ENCODE data around the gene LRWD1. TPM values are rescaled to one million over a fixed set of nuclear protein-coding genes. Genes with fewer than 3 reads are reported as not detected.
"Not testable (repeated sequence)": the region's sequence is repeated elsewhere in the genome, so short reads cannot be mapped to it uniquely, and the experiment has no call there.

Gene LRWD1
- total RNA-seq, 1 experiment from 2014 or later, result 35.4 TPM

DNA sequence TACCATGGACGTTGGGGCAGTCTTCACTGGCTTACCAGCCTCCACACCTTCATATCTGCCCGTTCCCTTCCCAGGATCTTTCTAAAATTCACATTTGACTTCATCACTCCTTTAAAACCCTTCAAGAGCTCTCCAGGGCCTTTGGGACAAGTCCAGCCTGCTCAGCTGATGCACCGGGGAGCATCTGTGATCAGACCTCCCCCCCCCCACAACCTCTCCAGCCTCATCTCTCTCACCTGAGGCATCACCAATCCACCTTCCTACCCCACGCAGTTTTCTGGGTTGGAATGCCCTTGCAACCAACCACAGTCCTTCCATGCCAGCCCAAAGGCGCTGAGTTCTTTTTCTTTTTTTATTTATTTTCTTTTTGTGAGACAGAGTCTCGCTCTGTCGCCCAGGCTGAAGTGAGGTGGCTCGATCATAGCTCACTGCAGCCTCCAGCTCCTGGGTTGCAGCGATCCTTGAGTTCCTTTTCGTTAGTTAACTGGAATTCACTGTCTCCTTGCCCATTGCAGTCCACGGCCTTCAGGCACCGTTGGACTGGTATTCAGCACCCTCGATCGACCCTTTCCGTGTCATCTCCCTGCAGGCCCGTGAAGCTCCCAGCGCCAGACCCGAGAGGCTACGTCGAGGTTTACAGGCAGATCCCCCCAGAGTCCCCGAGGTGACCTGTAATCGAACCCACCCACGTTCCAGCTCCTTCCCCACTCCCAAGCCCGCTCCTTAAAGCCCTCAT lies 775 bp upstream of the LRWD1 start:
- in situ Hi-C loops (cut with HindIII; ENCODE audit: low pct_unique_long_range_greater_than_20kb, low sequenced_read_pairs), result no loop called here
- DNase-seq (ENCODE audit: low read depth), result no peak

DNA sequence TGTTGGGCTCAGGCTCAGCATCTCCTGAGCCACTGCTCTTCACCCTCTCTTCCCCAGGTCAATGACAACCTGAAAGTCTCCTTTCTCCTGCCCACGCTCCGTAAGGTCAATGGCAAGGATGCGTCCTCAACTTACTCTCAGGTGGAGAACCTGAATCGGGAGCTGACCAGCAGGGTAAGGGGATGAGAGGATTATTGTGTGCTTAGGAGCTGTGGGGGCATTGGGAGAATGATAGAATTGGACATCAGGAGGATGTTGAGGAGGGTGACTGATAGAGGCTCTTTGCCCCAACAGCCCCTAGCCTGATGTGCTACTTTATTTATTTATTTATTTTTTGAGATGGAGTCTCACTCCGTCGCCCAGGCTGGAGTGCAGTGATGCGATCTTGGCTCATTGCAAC lies 1.3 kb downstream of the LRWD1 start:
- in situ Hi-C loops (cut with HindIII; ENCODE audit: low pct_unique_long_range_greater_than_20kb, low sequenced_read_pairs), result no loop called here
- DNase-seq (ENCODE audit: low read depth), result no peak

DNA sequence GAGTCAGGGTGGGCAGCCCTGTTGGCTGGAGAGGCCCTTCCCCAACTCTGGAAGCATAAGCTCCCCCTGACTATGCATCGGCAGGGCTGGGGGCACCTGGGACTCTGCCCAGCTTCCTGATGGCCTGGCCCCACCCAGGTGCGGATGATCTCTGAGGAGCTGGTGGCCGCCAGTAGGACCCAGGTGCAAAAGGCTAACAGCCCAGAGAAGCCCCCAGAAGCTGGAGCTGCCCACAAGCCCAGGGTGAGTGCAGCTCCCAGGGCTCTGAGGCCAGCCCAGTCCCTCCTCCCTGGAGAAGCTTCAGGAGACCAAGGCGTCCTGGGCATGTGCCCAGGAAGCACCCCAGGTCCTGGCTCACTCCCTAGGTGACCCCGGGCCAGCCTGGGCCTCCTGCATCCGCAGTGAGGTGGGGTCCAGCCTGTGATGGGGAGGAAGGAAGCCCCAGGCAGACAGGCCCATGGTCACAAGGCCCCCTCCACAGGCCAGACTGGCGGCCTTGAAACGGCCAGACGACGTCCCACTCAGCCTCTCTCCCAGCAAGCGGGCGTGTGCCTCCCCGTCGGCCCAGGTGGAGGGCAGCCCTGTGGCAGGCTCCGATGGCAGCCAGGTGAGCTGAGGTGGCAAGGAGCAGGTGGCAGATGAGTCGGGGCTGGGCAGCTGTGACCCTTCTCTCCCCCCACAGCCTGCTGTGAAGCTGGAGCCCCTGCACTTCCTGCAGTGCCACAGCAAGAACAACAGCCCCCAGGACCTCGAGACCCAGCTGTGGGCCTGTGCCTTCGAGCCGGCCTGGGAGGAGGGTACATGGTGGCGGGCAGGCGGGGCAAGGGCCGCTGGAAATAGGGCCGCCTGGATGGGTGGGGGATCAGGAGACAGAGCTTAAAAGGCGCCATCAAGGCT lies 3.0 kb downstream of the LRWD1 start:
- in situ Hi-C loops (cut with HindIII; ENCODE audit: low pct_unique_long_range_greater_than_20kb, low sequenced_read_pairs), result no loop called here

DNA sequence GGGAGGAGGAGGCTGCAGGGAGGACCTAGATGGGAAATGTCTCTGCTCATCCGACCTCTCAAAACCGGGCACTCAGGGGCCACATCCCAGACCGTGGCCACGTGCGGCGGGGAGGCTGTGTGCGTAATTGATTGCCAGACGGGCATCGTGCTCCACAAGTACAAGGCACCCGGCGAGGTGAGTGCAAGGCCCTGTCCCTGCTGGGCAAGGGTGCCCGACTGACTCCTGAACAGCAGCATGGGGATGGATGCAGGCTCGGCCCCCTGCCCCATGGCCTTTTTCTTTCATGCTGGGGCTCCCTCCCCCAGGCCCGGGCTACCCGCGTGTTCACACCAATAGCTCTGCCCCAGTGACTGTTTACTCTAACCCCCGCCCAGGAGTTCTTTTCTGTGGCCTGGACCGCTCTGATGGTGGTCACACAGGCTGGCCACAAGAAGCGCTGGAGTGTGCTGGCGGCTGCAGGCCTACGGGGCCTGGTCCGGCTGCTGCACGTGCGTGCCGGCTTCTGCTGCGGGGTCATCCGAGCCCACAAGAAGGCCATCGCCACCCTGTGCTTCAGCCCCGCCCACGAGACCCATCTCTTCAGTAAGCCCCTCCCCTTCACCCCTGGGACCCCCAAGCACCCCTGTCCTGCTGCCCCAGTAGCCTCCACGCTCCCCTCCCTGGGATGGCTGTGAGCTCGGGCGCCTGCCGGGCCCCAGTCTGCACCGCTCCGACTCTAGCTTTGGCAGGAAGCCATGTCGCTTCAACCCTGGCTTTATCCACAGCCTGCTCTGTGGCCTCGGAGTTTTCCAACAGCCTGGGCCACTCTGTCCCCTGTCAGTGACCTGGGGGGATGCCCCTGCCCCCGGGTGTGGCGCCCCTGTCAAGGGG lies 3.9 kb downstream of the LRWD1 start:
- in situ Hi-C loops (cut with HindIII; ENCODE audit: low pct_unique_long_range_greater_than_20kb, low sequenced_read_pairs), result no loop called here

More for the DNA sequence above, 3.0 kb downstream of the LRWD1 start:
- DNase-seq (ENCODE audit: low read depth), result no peak

GRCh38 chr7:102469351-102469971 lies 4.7 kb downstream of the LRWD1 start:
- in situ Hi-C loops (cut with HindIII; ENCODE audit: low pct_unique_long_range_greater_than_20kb, low sequenced_read_pairs), result no loop called here
- DNase-seq (ENCODE audit: low read depth), result no peak

More for the DNA sequence above, 3.9 kb downstream of the LRWD1 start:
- DNase-seq (ENCODE audit: low read depth), result no peak

DNA sequence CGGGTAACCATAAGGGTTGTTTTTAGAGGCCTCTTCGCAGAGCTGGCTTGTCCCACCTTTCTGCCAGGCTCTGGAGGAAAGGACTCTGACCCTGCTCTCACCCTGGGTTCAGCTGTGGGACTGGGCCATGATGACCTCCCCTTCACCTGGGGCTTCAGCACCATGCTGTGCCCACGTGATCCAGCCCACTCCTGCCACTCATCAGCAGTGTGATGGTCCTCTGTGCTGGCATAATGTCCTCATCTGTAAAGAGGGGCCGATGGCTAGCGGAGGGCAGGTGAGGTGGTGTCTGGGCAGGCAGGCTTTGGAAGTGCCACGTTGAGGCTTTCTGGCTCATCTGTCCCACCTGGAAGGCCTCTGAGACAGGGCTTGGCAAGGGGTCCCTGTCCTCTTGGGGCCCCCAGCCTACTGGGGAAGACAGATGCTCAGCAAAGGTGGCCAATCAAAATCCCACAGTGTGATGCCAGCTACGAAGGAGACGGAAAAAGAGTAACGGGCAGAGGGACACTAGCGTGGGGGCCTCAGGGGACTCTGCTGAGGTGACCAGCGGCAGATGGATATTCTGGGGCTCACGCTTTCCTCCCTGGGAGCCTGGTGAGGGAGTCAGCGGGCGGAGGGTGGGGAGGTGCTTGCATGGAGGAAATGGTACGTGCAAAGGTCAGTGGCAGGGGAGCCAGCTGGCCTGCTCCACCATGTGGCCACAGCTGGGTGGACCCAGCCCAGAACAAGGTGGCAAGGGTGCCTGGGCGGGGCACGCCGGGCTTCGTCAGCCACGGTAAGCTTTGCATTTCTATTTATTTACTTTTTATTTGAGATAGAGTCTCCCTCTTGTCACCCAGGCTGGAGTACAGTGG lies 5.4 kb downstream of the LRWD1 start:
- DNase-seq (ENCODE audit: low read depth), result no peak
- in situ Hi-C loops (cut with HindIII; ENCODE audit: low pct_unique_long_range_greater_than_20kb, low sequenced_read_pairs), result no loop called here

DNA sequence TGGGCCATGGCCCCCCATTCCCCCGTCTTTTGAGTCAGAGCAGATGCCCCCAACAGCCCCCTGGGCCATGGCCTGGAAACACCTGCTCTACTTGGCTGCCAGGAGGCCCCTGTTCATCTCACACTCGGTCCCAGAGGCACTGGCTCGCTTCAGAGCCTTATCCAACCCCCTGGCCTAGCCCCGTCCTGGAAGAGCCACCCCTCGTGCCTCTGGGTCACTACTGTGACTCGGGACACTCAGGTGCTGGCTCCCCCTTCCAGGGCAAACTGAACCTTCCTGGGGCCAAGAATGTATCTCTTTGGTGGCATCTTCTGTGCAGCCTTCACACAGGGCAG lies 7.0 kb downstream of the LRWD1 start:
- no peak for DNase-seq (ENCODE audit: low read depth)
- in situ Hi-C loops (cut with HindIII; ENCODE audit: low pct_unique_long_range_greater_than_20kb, low sequenced_read_pairs), result no loop called here

DNA sequence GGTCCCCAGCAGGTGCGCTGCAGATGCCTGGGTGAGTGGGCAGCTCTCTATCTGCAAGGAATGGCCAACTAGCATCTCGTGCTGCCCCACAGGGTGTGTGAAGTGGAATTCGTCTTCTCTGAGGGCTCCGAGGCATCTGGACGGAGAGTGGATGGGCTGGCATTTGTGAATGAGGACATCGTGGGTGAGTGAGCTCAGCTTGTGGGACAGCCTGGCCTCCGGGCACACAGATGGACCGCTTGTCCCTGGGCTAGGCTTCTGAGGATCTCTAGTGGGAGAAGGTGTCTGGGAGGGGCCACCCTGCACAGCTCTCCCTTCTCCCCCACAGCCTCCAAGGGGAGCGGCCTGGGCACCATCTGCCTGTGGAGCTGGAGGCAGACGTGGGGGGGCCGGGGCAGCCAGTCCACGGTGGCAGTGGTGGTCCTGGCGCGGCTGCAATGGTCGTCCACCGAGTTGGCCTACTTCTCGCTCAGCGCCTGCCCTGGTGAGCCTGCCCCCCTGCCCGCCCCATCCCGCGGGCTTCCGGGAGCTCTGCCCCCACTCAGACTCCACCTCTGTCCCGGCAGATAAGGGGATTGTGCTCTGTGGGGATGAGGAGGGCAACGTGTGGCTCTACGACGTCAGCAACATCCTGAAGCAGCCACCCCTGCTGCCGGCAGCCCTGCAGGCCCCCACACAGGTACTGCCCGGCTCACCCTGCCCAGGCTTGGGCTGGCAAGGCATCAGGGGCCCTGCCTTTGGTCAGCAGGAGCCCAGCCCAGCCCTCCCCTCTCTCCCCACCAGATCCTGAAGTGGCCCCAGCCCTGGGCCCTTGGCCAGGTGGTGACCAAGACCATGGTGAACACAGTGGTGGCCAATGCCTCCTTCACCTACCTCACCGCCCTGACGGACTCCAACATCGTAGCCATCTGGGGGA lies 7.6 kb downstream of the LRWD1 start:
- DNase-seq (ENCODE audit: low read depth), result no peak
- in situ Hi-C loops (cut with HindIII; ENCODE audit: low pct_unique_long_range_greater_than_20kb, low sequenced_read_pairs), result no loop called here

DNA sequence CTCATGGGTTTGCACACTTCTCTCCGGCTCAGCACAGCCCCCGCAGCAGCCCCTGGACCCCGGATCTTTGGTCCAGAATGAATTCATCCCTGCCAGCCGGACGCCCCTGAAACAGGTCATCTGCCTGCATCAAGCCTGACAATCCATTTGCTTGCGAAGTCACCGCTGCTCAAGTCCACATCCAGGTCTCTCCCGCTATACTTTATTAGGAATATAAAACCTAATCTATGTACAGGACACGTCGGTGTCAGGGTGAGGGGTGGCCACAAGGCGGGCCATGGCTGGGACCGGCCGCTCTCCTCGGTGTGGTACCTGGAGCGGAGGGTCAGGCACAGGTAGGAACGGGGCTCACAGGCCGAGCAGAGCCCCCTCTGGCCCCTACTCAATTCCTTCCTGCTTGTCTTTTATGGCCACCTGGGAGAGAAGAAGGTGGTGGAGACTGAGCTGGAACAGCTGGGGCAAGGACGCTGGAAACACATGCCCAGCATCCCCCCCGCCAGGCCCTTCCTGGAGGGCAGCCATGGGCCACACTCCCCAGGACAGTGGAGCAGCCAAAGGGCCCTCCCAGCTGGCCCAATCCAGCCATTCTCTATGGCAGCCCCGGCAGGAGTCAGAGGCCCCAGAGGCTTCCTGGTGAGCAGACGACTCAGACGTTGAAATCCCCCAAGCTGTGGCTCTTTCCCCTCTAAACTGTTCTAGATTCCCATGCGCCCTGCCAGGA lies 8.6 kb downstream of the LRWD1 start:
- no peak for DNase-seq (ENCODE audit: low read depth)
- in situ Hi-C loops (cut with HindIII; ENCODE audit: low pct_unique_long_range_greater_than_20kb, low sequenced_read_pairs), result no loop called here

- in situ Hi-C loops (cut with HindIII; ENCODE audit: low pct_unique_long_range_greater_than_20kb, low sequenced_read_pairs); DNase-seq (ENCODE audit: low read depth): not testable (repeated sequence)
These were observed 9.3 kb downstream of the LRWD1 start for GRCh38 chr7:102474116-102474515.

DNA sequence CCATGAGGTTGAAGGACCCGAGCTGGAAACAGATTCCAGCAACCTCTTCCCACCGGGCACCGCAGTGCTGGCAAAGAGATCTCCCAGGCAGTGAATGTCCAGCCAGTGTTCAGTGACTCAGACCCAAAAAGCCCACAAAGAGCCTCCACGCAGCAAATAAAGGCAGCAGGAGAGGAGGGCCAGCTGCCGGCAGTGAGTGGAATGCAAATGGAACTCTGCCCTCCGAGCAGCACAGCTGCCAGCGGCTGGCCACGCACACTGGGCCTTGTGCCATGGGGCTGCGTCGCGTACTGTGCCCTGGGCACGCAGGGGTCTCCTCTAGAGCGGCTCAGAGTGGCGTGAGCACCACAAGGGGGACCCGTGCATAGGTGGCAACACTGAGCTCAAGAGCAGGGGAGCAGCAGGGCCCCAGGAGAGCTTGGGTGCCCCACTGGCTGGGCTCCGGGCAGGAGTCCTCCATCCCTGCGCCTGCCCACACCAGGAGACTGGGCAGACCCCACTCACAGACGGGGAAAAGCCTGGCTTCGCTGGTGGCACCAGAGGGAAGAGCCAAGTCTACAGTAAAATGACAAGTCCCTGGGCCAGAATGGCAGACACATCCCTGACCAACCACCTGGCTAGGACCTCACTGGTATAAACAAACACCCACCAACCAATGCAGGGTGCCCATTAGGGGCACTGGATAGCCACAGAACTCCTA lies 10.1 kb downstream of the LRWD1 start:
- DNase-seq (ENCODE audit: low read depth); in situ Hi-C loops (cut with HindIII; ENCODE audit: low pct_unique_long_range_greater_than_20kb, low sequenced_read_pairs): not testable (repeated sequence)

- peak; percentile 48 for DNase-seq (ENCODE audit: low read depth)
- in situ Hi-C loops (cut with HindIII; ENCODE audit: low pct_unique_long_range_greater_than_20kb, low sequenced_read_pairs), result not testable (repeated sequence)
These were observed 13.8 kb downstream of the LRWD1 start, which contains the start of gene POLR2J for GRCh38 chr7:102478314-102479208. Gene POLR2J, minus strand, starts transcription at chr7:102478922. Its CDS starts 62 bp downstream, at chr7:102478860.

GRCh38 chr7:102479209-102479584 lies 14.4 kb downstream of the LRWD1 start:
- DNase-seq (ENCODE audit: low read depth); in situ Hi-C loops (cut with HindIII; ENCODE audit: low pct_unique_long_range_greater_than_20kb, low sequenced_read_pairs): not testable (repeated sequence)

DNA sequence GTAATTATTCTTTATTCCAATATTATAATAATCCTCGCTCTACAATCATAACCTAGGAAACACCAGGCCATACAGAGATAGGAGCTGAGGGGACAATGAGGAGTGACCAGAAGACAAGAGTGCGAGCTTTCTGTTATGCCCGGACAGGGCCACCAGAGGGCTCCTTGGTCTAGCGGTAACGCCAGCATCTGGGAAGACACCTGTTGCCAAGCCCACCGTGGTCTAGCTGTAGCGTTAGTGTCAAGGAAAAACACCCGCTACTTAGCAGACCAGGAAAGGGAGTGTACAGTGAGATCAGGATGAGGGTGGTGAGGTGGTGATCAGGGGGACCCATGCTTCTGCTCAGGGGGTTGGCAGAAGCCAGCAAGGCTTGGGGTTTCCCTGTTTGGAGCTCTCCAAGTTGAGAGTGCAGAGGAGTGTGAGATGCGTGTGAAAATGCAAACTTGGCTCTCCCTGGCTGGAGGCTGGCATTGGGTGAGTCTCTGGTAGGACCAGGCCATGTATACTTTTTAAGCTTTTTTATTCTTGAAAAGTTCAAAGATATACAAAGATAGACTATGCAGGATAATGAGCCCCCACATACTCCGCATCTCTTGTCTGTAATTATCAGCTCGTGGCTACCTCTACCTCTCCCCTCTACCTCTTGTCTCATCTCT lies 15.3 kb downstream of the LRWD1 start:
- in situ Hi-C loops (cut with HindIII; ENCODE audit: low pct_unique_long_range_greater_than_20kb, low sequenced_read_pairs); DNase-seq (ENCODE audit: low read depth): not testable (repeated sequence)
